ENCODE measurements around the gene GMDS. TPM values are rescaled to one million over a fixed set of nuclear protein-coding genes. Genes with fewer than 3 reads are reported as not detected.

The GMDS gene
- total and polyA plus RNA-seq, 2 of the 4 experiments (the other 2 are of a cell fraction), result 7.3 to 21.9 TPM

- ChIA-PET POLR2A (ENCODE audit: unreplicated experiment) (no interaction called here), CTCF (no interaction called here)
- no peak overlapping the region for H4K5ac ChIP-seq (ENCODE audit: low read depth, low read length)
- peaks cover 12% of the 10 kb centered on the region; the same call in 1 of the 2 replicates for H3K36me3 ChIP-seq (ENCODE audit: control insufficient read depth, insufficient read depth, low read length)
- dilution Hi-C loops (cut with HindIII; ENCODE audit: low sequenced_read_pairs, unreplicated experiment), result no loop called here
- no peak overlapping the region for H2AFZ ChIP-seq (replicated peaks; ENCODE audit: low read length, poor library complexity)
- no peak overlapping the region for H2AK5ac ChIP-seq (ENCODE audit: low read depth, low read length)
- no peaks in the 10 kb centered on the region for H3K9me3 ChIP-seq (ENCODE audit: control insufficient read depth, insufficient read depth, low read length)
- H3K56ac ChIP-seq (ENCODE audit: extremely low read depth, insufficient read depth, low read length), result no peak overlapping the region
- H3K4me2 ChIP-seq (ENCODE audit: low read depth, low read length), result no peak overlapping the region
- 63% methylated on average over 32 of the region's 83 CpGs; no CpG with 5 or more reads in 1 of the 2 experiments for WGBS, 2 experiments (ENCODE audit: extremely low coverage in 2 of 2, insufficient read length in 1 of 2)
- H3K14ac ChIP-seq (replicated peaks; ENCODE audit: low read depth, low read length), result no peak overlapping the region
- no peak overlapping the region for H2AK9ac ChIP-seq (replicated peaks; ENCODE audit: low read depth, low read length, poor library complexity)
- no peak overlapping the region for H4K8ac ChIP-seq (ENCODE audit: low read depth in 2 of 2, low read length in 2 of 2)
- no peak overlapping the region for H4K91ac ChIP-seq (ENCODE audit: insufficient read depth, low read depth, low read length)
- H3K27ac ChIP-seq (ENCODE audit: insufficient read depth, low read length), result no peak overlapping the region
- no peak overlapping the region for H2BK120ac ChIP-seq (ENCODE audit: low read depth, low read length)
- DNase-seq (no peak), ATAC-seq (ENCODE audit: low read depth) (no peak)
- no peak overlapping the region for H3K4me3 ChIP-seq (ENCODE audit: insufficient read depth, low read depth, low read length)
- in situ Hi-C loops (cut with MboI; ENCODE audit: low sequenced_read_pairs), result no loop called here
- no peak overlapping the region for H2BK5ac ChIP-seq (ENCODE audit: low read depth, low read length, poor library complexity, severe bottlenecking)
- no peak overlapping the region for H3K18ac ChIP-seq (ENCODE audit: low read depth, low read length)
- no peak overlapping the region for H3K23ac ChIP-seq (ENCODE audit: low read depth, low read length)
- BruUV-seq (replicated peaks), result no TSS peak
- H3K4me1 ChIP-seq (ENCODE audit: control insufficient read depth, insufficient read depth, low read length), result peaks cover 4% of the 10 kb centered on the region; the same call in 1 of the 2 replicates
- H2BK15ac ChIP-seq (ENCODE audit: low read depth, low read length), result no peak overlapping the region
- intact Hi-C loops (cut with micrococcal nuclease), result loop anchor here (10.0 kb wide), 1 partner anchor 415 kb away; no protein-coding TSS in a partner anchor
- no peaks in the 10 kb centered on the region for H3K27me3 ChIP-seq (ENCODE audit: control insufficient read depth, insufficient read depth, low read length)
- H3K4ac ChIP-seq (ENCODE audit: low read depth, low read length), result no peak overlapping the region
- H3K9me1 ChIP-seq (ENCODE audit: insufficient read depth, low read length), result no peaks in the 10 kb centered on the region
- no peak overlapping the region for H2BK20ac ChIP-seq (ENCODE audit: low read depth, low read length)
- peaks cover 5% of the 10 kb centered on the region; the same call in 1 of the 2 replicates for H4K20me1 ChIP-seq (ENCODE audit: insufficient read depth, low read length)
- H3K79me1 ChIP-seq (ENCODE audit: low read depth in 1 of 2, low read length in 2 of 2), result peaks cover 10 to 16% of the 10 kb centered on the region in 2 experiments
- no peak for TF ChIP-seq USF2 (IDR thresholded peaks at IDR 0.05; ENCODE audit: low read depth, low read length)
- TF ChIP-seq RFX5 (IDR thresholded peaks at IDR 0.05; ENCODE audit: low read depth, low read length), result no peak
- TF ChIP-seq RCOR1 (IDR thresholded peaks at IDR 0.05; ENCODE audit: insufficient replicate concordance, low read length), result no peak
- TF ChIP-seq MAFK (IDR thresholded peaks at IDR 0.05; ENCODE audit: low read depth, low read length), result no peak
- TF ChIP-seq CHD1 (IDR thresholded peaks at IDR 0.05; ENCODE audit: low read depth, low read length), result no peak
- TF ChIP-seq POLR2A (IDR thresholded peaks at IDR 0.05; ENCODE audit: low read depth, low read length), result no peak
- TF ChIP-seq FOS (IDR thresholded peaks at IDR 0.05; ENCODE audit: low read depth, low read length), result no peak
- TF ChIP-seq NFE2L2 (IDR thresholded peaks at IDR 0.05; ENCODE audit: low read depth, low read length), result no peak
- no peak overlapping the region for H3K9ac ChIP-seq (ENCODE audit: low read depth, low read length)
These were observed 625.5 kb downstream of the GMDS start for GRCh38 chr6:1619673-1620503.
